SK-N-SH treated with all-trans-retinoic acid at 6 μM for 48 hours (cell line): Measurements from ENCODE around the gene NPFF.

Experiments
- ATAC-seq: fragments of 200-7000 bp; cut with Tn5 transposase; 3 replicates; pipeline ENCODE4 v1.9.1; 2020; ENCODE audit warnings: mild to moderate bottlenecking, moderate library complexity
- BACH2 ChIP-seq: fragments of 250-450 bp; sonication (Bioruptor Pico); IDR thresholded peaks from 2 replicates; pipeline ENCODE4 v1.9.0; 2021; ENCODE audit warnings: mild to moderate bottlenecking, borderline replicate concordance
- CSDC2 ChIP-seq: fragments of 250-450 bp; sonication (Bioruptor Pico); IDR thresholded peaks from 2 replicates; pipeline ENCODE4 v1.5.0; 2020; ENCODE audit warnings: mild to moderate bottlenecking, moderate library complexity
- ESRRG ChIP-seq: fragments of 250-450 bp; sonication (Bioruptor Pico); IDR thresholded peaks from 2 replicates; pipeline ENCODE4 v1.6.1; 2021; ENCODE audit warnings: mild to moderate bottlenecking
- GLIS3 ChIP-seq: fragments of 250-450 bp; sonication (Bioruptor Pico); IDR thresholded peaks from 2 replicates; pipeline ENCODE4 v1.5.0; 2020; ENCODE audit warnings: mild to moderate bottlenecking, moderate library complexity
- PPARA ChIP-seq: fragments of 250-450 bp; sonication (Bioruptor Pico); IDR thresholded peaks from 2 replicates; pipeline ENCODE4 v1.5.0; 2020; ENCODE audit warnings: mild to moderate bottlenecking, borderline replicate concordance
- RARB ChIP-seq: fragments of 250-450 bp; sonication (Bioruptor Pico); IDR thresholded peaks from 2 replicates; pipeline ENCODE4 v1.8.0; 2021; ENCODE audit warnings: mild to moderate bottlenecking, moderate library complexity
- SNAI2 ChIP-seq: fragments of 250-450 bp; sonication (Bioruptor Pico); IDR thresholded peaks from 2 replicates; pipeline ENCODE4 v1.5.0; 2020; ENCODE audit warnings: mild to moderate bottlenecking, moderate library complexity
- TCF4 ChIP-seq: fragments of 250-450 bp; sonication (Bioruptor Pico); IDR thresholded peaks from 2 replicates; pipeline ENCODE4 v1.8.0; 2021; ENCODE audit warnings: mild to moderate bottlenecking, moderate library complexity, borderline replicate concordance
- TOX ChIP-seq: fragments of 250-450 bp; sonication (Bioruptor Pico); IDR thresholded peaks from 2 replicates; pipeline ENCODE4 v1.8.0; 2021; ENCODE audit warnings: mild to moderate bottlenecking, moderate library complexity, borderline replicate concordance
- ZC3H10 ChIP-seq: fragments of 250-450 bp; sonication (Bioruptor Pico); IDR thresholded peaks from 2 replicates; pipeline ENCODE4 v1.5.1; 2021; ENCODE audit warnings: mild to moderate bottlenecking, moderate library complexity
- ZFP3 ChIP-seq: fragments of 250-450 bp; sonication (Bioruptor Pico); IDR thresholded peaks from 2 replicates; pipeline ENCODE4 v1.5.0; 2020; ENCODE audit warnings: mild to moderate bottlenecking, moderate library complexity
- ZFP30 ChIP-seq: fragments of 450-650 bp; formaldehyde crosslinking; IDR thresholded peaks from 2 replicates; pipeline ENCODE4 v1.5.0; 2022; ENCODE audit warnings: mild to moderate bottlenecking, moderate library complexity
- ZNF565 ChIP-seq: fragments of 450-650 bp; formaldehyde crosslinking; conservative IDR thresholded peaks from 2 replicates; pipeline ENCODE4 v1.5.0; 2020; ENCODE audit warnings: low read depth, mild to moderate bottlenecking, moderate library complexity
- ZNF70 ChIP-seq: fragments of 450-650 bp; formaldehyde crosslinking; IDR thresholded peaks from 2 replicates; pipeline ENCODE4 v1.5.0; 2020; ENCODE audit warnings: mild to moderate bottlenecking, moderate library complexity
- ZNF8 ChIP-seq: fragments of 450-650 bp; formaldehyde crosslinking; IDR thresholded peaks from 2 replicates; pipeline ENCODE4 v1.5.0; 2020; ENCODE audit warnings: mild to moderate bottlenecking, moderate library complexity
- TF ChIP-seq, protein P1 (sequence below): fragments of 250-450 bp; sonication (Bioruptor Pico); IDR thresholded peaks from 2 replicates; pipeline ENCODE4 v1.8.0; 2020; ENCODE audit warnings: mild to moderate bottlenecking, moderate library complexity, borderline replicate concordance
- TF ChIP-seq, protein P2 (sequence below): fragments of 250-450 bp; sonication (Bioruptor Pico); IDR thresholded peaks from 2 replicates; pipeline ENCODE4 v1.5.1; 2020; ENCODE audit warnings: low read depth, mild to moderate bottlenecking, moderate library complexity
- TF ChIP-seq, protein P3 (sequence below): fragments of 250-450 bp; sonication (Bioruptor Pico); IDR thresholded peaks from 2 replicates; pipeline ENCODE4 v1.5.1; 2021; ENCODE audit warnings: mild to moderate bottlenecking, moderate library complexity
- TF ChIP-seq, protein P4 (sequence below): fragments of 250-450 bp; sonication (Bioruptor Pico); IDR thresholded peaks from 2 replicates; pipeline ENCODE4 v1.8.0; 2021; ENCODE audit warnings: low read depth, mild to moderate bottlenecking, moderate library complexity, borderline replicate concordance
- TF ChIP-seq, protein P5 (sequence below): fragments of 250-450 bp; sonication (Bioruptor Pico); IDR thresholded peaks from 2 replicates; pipeline ENCODE4 v1.5.0; 2020; ENCODE audit warnings: mild to moderate bottlenecking, moderate library complexity

NPFF gene

DNA sequence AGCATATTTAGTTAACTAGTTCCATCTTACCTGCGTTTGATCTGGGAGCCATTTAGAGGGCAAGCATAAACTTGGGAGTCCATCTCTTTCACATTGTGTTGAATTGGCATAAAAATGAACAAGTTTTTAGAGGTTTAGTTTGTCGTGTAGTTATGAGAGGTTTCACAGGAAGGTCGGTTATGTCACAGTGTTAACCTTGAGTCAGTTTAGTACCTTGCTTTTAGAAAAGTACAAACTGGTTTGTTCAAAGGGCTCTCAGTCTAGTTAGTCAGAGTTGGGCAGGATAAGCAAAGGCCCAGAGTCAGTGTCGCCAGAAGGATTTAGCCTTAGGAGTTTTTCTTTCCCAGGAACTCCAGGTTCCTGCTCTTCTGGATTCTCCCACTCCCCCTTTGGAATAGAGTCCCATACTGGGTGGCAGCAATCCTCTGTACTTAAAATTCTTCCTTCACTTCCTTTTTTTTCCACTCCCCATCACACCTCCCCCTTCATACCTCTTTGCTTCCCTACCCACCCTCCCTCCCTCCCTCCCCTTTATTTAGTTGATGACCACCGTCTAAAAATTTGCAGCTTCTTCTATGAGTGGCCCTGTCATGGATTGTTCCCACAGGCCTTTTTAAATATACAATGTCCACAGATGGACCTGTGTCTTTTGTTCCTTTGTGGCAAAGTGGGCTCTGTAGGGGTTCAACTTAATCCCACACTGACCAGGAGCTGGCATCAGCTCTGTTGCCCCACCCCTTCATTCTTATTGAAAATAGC lies 43.3 kb downstream of the NPFF start:
- TF ChIP-seq SNAI2 (CRISPR knock-in tag) (no peak), ZNF565 (CRISPR knock-in tag) (no peak), ESRRG (CRISPR knock-in tag) (no peak), ZFP3 (CRISPR knock-in tag) (no peak), ZFP30 (CRISPR knock-in tag) (no peak), CSDC2 (no peak), TCF4 (no peak), BACH2 (no peak), PPARA (CRISPR knock-in tag) (no peak), ZNF8 (CRISPR knock-in tag) (no peak)
- TF ChIP-seq, protein P1, sequence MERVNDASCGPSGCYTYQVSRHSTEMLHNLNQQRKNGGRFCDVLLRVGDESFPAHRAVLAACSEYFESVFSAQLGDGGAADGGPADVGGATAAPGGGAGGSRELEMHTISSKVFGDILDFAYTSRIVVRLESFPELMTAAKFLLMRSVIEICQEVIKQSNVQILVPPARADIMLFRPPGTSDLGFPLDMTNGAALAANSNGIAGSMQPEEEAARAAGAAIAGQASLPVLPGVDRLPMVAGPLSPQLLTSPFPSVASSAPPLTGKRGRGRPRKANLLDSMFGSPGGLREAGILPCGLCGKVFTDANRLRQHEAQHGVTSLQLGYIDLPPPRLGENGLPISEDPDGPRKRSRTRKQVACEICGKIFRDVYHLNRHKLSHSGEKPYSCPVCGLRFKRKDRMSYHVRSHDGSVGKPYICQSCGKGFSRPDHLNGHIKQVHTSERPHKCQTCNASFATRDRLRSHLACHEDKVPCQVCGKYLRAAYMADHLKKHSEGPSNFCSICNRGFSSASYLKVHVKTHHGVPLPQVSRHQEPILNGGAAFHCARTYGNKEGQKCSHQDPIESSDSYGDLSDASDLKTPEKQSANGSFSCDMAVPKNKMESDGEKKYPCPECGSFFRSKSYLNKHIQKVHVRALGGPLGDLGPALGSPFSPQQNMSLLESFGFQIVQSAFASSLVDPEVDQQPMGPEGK (CRISPR knock-in tag): no peak
- TF ChIP-seq, protein P2, sequence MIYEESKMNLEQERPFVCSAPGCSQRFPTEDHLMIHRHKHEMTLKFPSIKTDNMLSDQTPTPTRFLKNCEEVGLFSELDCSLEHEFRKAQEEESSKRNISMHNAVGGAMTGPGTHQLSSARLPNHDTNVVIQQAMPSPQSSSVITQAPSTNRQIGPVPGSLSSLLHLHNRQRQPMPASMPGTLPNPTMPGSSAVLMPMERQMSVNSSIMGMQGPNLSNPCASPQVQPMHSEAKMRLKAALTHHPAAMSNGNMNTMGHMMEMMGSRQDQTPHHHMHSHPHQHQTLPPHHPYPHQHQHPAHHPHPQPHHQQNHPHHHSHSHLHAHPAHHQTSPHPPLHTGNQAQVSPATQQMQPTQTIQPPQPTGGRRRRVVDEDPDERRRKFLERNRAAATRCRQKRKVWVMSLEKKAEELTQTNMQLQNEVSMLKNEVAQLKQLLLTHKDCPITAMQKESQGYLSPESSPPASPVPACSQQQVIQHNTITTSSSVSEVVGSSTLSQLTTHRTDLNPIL: no peak
- ATAC-seq: no peak

DNA sequence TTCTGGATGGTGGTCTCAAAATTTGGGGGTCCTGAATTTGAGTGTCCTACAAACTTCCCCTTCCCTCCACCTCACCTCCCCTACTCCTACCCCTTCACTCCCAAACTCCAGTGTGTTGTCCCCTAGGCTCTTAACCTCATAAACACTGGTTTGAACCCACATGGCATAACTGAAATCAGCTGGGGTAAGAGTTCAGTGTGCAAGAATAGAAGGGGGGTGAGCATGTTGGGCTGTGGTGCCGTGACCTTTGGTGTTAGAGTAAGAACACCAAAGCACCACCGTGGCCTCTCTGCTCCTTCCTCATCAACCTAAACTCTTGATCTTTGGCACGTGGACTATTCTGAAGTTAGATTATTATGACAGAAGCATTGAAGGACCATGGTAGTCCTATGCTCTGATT lies 44.3 kb downstream of the NPFF start:
- no peak for ATAC-seq
- TF ChIP-seq TCF4 (no peak), GLIS3 (no peak), ZNF8 (CRISPR knock-in tag) (no peak), PPARA (CRISPR knock-in tag) (no peak), BACH2 (no peak), ZNF70 (CRISPR knock-in tag) (no peak), RARB (CRISPR knock-in tag) (no peak), TOX (CRISPR knock-in tag) (no peak), ZC3H10 (no peak), ESRRG (CRISPR knock-in tag) (no peak)
- TF ChIP-seq, protein P3, sequence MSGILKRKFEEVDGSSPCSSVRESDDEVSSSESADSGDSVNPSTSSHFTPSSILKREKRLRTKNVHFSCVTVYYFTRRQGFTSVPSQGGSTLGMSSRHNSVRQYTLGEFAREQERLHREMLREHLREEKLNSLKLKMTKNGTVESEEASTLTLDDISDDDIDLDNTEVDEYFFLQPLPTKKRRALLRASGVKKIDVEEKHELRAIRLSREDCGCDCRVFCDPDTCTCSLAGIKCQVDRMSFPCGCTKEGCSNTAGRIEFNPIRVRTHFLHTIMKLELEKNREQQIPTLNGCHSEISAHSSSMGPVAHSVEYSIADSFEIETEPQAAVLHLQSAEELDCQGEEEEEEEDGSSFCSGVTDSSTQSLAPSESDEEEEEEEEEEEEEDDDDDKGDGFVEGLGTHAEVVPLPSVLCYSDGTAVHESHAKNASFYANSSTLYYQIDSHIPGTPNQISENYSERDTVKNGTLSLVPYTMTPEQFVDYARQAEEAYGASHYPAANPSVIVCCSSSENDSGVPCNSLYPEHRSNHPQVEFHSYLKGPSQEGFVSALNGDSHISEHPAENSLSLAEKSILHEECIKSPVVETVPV (CRISPR knock-in tag): no peak
- TF ChIP-seq, protein P1 (CRISPR knock-in tag): no peak
- TF ChIP-seq, protein P4, sequence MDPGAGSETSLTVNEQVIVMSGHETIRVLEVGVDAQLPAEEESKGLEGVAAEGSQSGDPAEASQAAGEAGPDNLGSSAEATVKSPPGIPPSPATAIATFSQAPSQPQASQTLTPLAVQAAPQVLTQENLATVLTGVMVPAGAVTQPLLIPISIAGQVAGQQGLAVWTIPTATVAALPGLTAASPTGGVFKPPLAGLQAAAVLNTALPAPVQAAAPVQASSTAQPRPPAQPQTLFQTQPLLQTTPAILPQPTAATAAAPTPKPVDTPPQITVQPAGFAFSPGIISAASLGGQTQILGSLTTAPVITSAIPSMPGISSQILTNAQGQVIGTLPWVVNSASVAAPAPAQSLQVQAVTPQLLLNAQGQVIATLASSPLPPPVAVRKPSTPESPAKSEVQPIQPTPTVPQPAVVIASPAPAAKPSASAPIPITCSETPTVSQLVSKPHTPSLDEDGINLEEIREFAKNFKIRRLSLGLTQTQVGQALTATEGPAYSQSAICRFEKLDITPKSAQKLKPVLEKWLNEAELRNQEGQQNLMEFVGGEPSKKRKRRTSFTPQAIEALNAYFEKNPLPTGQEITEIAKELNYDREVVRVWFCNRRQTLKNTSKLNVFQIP (CRISPR knock-in tag): no peak
- TF ChIP-seq, protein P5, sequence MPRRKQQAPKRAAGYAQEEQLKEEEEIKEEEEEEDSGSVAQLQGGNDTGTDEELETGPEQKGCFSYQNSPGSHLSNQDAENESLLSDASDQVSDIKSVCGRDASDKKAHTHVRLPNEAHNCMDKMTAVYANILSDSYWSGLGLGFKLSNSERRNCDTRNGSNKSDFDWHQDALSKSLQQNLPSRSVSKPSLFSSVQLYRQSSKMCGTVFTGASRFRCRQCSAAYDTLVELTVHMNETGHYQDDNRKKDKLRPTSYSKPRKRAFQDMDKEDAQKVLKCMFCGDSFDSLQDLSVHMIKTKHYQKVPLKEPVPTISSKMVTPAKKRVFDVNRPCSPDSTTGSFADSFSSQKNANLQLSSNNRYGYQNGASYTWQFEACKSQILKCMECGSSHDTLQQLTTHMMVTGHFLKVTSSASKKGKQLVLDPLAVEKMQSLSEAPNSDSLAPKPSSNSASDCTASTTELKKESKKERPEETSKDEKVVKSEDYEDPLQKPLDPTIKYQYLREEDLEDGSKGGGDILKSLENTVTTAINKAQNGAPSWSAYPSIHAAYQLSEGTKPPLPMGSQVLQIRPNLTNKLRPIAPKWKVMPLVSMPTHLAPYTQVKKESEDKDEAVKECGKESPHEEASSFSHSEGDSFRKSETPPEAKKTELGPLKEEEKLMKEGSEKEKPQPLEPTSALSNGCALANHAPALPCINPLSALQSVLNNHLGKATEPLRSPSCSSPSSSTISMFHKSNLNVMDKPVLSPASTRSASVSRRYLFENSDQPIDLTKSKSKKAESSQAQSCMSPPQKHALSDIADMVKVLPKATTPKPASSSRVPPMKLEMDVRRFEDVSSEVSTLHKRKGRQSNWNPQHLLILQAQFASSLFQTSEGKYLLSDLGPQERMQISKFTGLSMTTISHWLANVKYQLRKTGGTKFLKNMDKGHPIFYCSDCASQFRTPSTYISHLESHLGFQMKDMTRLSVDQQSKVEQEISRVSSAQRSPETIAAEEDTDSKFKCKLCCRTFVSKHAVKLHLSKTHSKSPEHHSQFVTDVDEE: no peak
- TF ChIP-seq, protein P2: no peak
